Measurements from ENCODE around the gene NELFB. TPM values are rescaled to one million over a fixed set of nuclear protein-coding genes. Genes with fewer than 3 reads are reported as not detected.

Gene NELFB
- total and polyA plus RNA-seq, 9 of the 15 experiments (the other 6 are each of a cell fraction or from before 2014, with no cell fraction given), result 0.24 to 84.0 (median 29.7) TPM

DNA sequence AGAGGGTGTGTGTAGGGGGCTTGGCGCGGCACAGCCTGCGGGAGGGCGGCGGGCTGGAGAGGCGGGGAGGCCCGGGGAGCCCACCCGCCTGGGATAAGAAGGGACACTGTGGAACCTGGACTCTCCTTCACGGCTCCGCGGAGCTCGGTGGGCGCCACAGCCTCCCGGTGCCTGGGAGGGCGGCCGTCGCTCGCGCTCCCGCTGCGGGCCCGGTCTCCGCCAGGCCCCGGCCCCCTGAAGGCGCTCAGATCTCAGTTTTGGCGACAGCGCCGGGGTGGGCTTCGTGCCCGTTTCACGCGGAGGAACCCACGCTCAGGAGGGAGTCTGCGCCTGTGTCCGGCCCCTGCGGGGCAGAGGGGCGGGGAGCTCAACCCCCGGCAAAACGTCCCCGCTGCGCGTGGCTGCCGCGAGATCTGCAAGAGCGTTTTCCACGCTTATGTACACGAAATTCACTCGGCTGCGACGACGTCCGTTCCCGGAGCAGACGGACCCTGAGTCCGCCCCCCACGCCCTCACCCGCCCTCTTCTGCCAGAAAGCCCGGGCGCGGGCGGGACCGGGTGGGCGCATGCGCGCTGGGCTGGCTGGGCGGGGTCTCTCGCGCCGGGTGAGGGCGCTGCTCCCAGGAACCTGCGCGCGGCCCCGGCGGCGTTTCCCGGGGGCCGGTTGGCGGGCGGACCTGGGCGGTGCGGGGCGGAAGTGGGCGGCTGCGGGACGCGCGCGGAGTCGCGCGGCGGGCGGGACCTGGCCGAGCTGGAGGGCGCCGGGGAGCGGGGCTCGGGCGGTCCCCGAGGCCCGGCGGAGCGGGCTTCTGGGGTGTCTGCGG is at the start of gene NELFB (continued):
- TF ChIP-seq ZMIZ1 (IDR thresholded peaks at IDR 0.05; ENCODE audit: low read depth in 2 of 2, low read length in 2 of 2), result peak in 1 of 2 experiments; percentile 39; a peak in 1 of 4 replicates
- TF ChIP-seq ZNF431 (CRISPR knock-in tag; IDR thresholded peaks at IDR 0.05), result no peak
- no peak for TF ChIP-seq MAFF (IDR thresholded peaks at IDR 0.05; ENCODE audit: low read length)
- TF ChIP-seq PHF21A (IDR thresholded peaks at IDR 0.05; ENCODE audit: borderline replicate concordance, low read depth), result no peak
- TF ChIP-seq, protein P1, sequence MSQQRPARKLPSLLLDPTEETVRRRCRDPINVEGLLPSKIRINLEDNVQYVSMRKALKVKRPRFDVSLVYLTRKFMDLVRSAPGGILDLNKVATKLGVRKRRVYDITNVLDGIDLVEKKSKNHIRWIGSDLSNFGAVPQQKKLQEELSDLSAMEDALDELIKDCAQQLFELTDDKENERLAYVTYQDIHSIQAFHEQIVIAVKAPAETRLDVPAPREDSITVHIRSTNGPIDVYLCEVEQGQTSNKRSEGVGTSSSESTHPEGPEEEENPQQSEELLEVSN (IDR thresholded peaks at IDR 0.05; ENCODE audit: borderline replicate concordance in 1 of 2, extremely low read depth in 1 of 2, insufficient read depth in 1 of 2, insufficient read length in 1 of 2, low read depth in 1 of 2, low read length in 1 of 2, poor library complexity in 1 of 2, severe bottlenecking in 1 of 2), result peak in 1 of 2 experiments; percentile 82
- peak in 1 of 2 experiments; percentile 67; a peak in 1 of 4 replicates for TF ChIP-seq TRIM24 (IDR thresholded peaks at IDR 0.05)
- TF ChIP-seq EHMT2 (IDR thresholded peaks at IDR 0.05), result no peak
- no peak for TF ChIP-seq NR2F6 (CRISPR knock-in tag; IDR thresholded peaks at IDR 0.05)
- no peak for TF ChIP-seq GTF2A2 (tag; IDR thresholded peaks at IDR 0.05)
- TF ChIP-seq ZSCAN29 (IDR thresholded peaks at IDR 0.05), result no peak
- no peak for TF ChIP-seq MTA2 (IDR thresholded peaks at IDR 0.05; ENCODE audit: low read depth)
- TF ChIP-seq YY1 (IDR thresholded peaks at IDR 0.05; ENCODE audit: borderline replicate concordance in 1 of 3, control insufficient read depth in 1 of 3, extremely low read depth in 1 of 3, insufficient read depth in 3 of 3, insufficient read length in 1 of 3, insufficient replicate concordance in 2 of 3, low read depth in 1 of 3, low read length in 2 of 3), result peak in 2 of 3 experiments; percentile 77 to 87
- no peak for TF ChIP-seq YBX1 (IDR thresholded peaks at IDR 0.05)
- peak; percentile 12 for TF ChIP-seq RBBP5 (IDR thresholded peaks at IDR 0.05; ENCODE audit: borderline replicate concordance, insufficient read depth, low read length, poor library complexity, severe bottlenecking)
- TF ChIP-seq LEF1 (IDR thresholded peaks at IDR 0.05), result no peak
- peak; percentile 83 for TF ChIP-seq CBX1 (IDR thresholded peaks at IDR 0.05; ENCODE audit: low read depth)
- no peak for TF ChIP-seq ZNF212 (CRISPR knock-in tag; IDR thresholded peaks at IDR 0.05)
- TF ChIP-seq SRSF1 (IDR thresholded peaks at IDR 0.05; ENCODE audit: low read depth, low read length), result no peak
- TF ChIP-seq HNRNPL (IDR thresholded peaks at IDR 0.05; ENCODE audit: low read depth, low read length), result no peak
- no peak for TF ChIP-seq ZNF316 (IDR thresholded peaks at IDR 0.05)
- no peak for TF ChIP-seq HDGF (IDR thresholded peaks at IDR 0.05)
- TF ChIP-seq RFX5 (IDR thresholded peaks at IDR 0.05; ENCODE audit: low read depth, low read length), result no peak
- TF ChIP-seq RB1 (IDR thresholded peaks at IDR 0.05; ENCODE audit: low read depth), result peak; percentile 99
